HepG2 (cell line): Measurements from ENCODE around the gene IQCN. TPM values are rescaled to one million over a fixed set of nuclear protein-coding genes. Genes with fewer than 3 reads are reported as not detected.
A peak's percentile ranks its signal among the peaks of the same experiment; 100 is the strongest.

ENCODE experiments used
- ARNTL ChIP-seq: sonication (generic); formaldehyde crosslinking; IDR thresholded peaks from 2 replicates; pipeline ENCODE4 v1.4.0; 2020; ENCODE audit warnings: mild to moderate bottlenecking, missing genetic modification reagents
- ATF7 ChIP-seq, 2 experiments: fragments of 450-650 bp in 1 of 2; sonication (generic) in 1 of 2; formaldehyde crosslinking in 1 of 2; IDR thresholded peaks; 2 replicates each; pipeline versions ENCODE4 v1.4.0 to v1.6.1; 2016 to 2020; ENCODE audit warnings: antibody characterized with exemption in 1 of 2, mild to moderate bottlenecking in 1 of 2, missing genetic modification reagents in 1 of 2
- ELF1 ChIP-seq: sonication (generic); formaldehyde crosslinking; IDR thresholded peaks from 2 replicates; pipeline ENCODE4 v1.4.0; 2020; ENCODE audit warnings: missing genetic modification reagents
- FOXC1 ChIP-seq: sonication (generic); formaldehyde crosslinking; IDR thresholded peaks from 2 replicates; pipeline ENCODE4 v1.8.0; 2022; ENCODE audit warnings: mild to moderate bottlenecking, missing genetic modification reagents, borderline replicate concordance
- KLF12 ChIP-seq: sonication (generic); formaldehyde crosslinking; IDR thresholded peaks from 2 replicates; pipeline ENCODE4 v1.4.0; 2020; ENCODE audit warnings: missing genetic modification reagents, borderline replicate concordance
- SMARCE1 ChIP-seq: fragments of 450-650 bp; IDR thresholded peaks from 2 replicates; pipeline ENCODE4 v1.6.1; 2017; ENCODE audit warnings: borderline replicate concordance
- ZNF543 ChIP-seq: sonication (generic); formaldehyde crosslinking; IDR thresholded peaks from 2 replicates; pipeline ENCODE4 v1.4.0; 2020; ENCODE audit warnings: mild to moderate bottlenecking, missing genetic modification reagents
- ZNF589 ChIP-seq: sonication (generic); formaldehyde crosslinking; conservative IDR thresholded peaks from 2 replicates; pipeline ENCODE4 v1.8.0; 2022; ENCODE audit warnings: mild to moderate bottlenecking, moderate library complexity, missing genetic modification reagents
- polyA plus RNA-seq, 8 experiments: library from polyadenylated mRNA; depleted of rRNA in 3 of 8; stranded (reverse) in 7 of 8; unstranded in 1 of 8; fragments of >200 nt; fragmentation: Illumina TruSeq in 4 of 8; extraction: Trizol in 4 of 8; gene quantifications; 2 replicates each; pipeline versions ENCODE4 v1.2.1 to v1.2.3, GENCODE V29; 2011 to 2016; ENCODE audit warnings: low read depth in 4 of 8, missing spikeins in 1 of 8, mixed read lengths in 1 of 8; ENCODE audit not compliant: insufficient read depth in 1 of 8
- total RNA-seq, 5 experiments: library from RNA; depleted of rRNA; stranded (reverse); fragments of >200 nt; fragmentation: Illumina TruSeq; extraction: Trizol; gene quantifications; 2 replicates each; pipeline ENCODE4 v1.2.3, GENCODE V29; 2016; ENCODE audit warnings: low read depth in 1 of 5
- TF ChIP-seq, protein P1 (sequence below): sonication (generic); formaldehyde crosslinking; IDR thresholded peaks from 2 replicates; pipeline ENCODE4 v1.4.0; 2020; ENCODE audit warnings: missing genetic modification reagents
- TF ChIP-seq, protein P2 (sequence below): sonication (generic); formaldehyde crosslinking; IDR thresholded peaks from 2 replicates; pipeline ENCODE4 v1.5.0; 2020; ENCODE audit warnings: missing genetic modification reagents
- TF ChIP-seq, protein P3 (sequence below): sonication (generic); formaldehyde crosslinking; IDR thresholded peaks from 2 replicates; pipeline ENCODE4 v1.8.0; 2022; ENCODE audit warnings: missing genetic modification reagents, mild to moderate bottlenecking, moderate library complexity, borderline replicate concordance
- TF ChIP-seq, protein P4 (sequence below): sonication (generic); formaldehyde crosslinking; IDR thresholded peaks from 2 replicates; pipeline ENCODE4 v1.4.0; 2020; ENCODE audit warnings: missing genetic modification reagents
- TF ChIP-seq, protein P5 (sequence below): sonication (generic); formaldehyde crosslinking; IDR thresholded peaks from 2 replicates; pipeline ENCODE4 v1.5.1; 2020; ENCODE audit warnings: mild to moderate bottlenecking, missing genetic modification reagents, borderline replicate concordance

IQCN gene
- total and polyA plus RNA-seq, 2 of the 13 experiments (the other 11 are each of a cell fraction or from before 2014, with no cell fraction given), result 0.04 to 0.18 TPM

DNA sequence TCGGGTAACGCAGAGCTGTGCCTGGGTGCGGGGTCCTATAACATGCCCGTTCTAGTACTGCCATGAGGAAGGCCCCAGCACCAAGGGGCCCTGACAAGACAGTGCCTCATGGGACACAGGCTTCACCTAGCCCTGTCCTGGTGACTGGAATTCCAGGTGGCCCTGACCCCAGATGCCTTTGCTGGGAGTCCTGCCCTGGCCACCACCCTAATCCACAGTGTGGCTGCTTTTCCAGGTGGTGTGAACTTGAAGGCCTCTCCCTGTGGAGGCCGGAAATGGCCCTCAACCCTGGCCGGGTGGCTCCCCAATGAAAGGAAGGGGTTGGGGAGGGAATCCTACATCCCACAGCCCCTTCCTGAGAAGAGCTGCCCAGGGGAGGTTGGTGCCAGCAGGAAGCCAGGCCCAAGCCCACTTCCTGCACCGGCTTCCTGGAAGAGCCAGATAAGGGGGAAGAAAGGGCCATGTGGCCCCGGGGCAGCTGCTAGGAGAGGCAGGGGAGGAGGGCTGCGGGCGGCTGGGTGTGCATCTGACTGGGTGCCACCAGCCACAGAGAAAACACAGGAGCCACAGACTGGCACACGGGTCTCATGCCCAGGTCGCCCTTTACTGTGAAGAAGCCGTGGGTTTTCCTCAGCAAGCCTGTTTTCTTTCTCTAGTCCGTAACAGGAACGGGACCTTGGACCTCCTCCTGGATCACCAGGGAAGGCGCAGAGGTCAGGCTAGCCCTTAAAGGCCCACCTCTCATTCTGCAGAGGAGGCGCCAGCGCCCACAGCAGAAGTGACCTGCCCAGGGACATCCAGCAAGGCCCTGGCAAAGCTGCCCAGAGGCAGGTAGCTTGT is 43.9 kb upstream of the IQCN start (continued):
- TF ChIP-seq ELF1 (CRISPR knock-in tag) (peak; percentile 77), KLF12 (CRISPR knock-in tag) (no peak), SMARCE1 (no peak), ZNF543 (CRISPR knock-in tag) (no peak), ARNTL (CRISPR knock-in tag) (no peak), ATF7 (IDR thresholded peaks at IDR 0.05) (no peak), ATF7 (CRISPR knock-in tag; IDR thresholded peaks at IDR 0.05) (peak; percentile 62; the same call in 1 of the 2 replicates), FOXC1 (CRISPR knock-in tag) (no peak), ZNF589 (CRISPR knock-in tag) (no peak)
- TF ChIP-seq, protein P1, sequence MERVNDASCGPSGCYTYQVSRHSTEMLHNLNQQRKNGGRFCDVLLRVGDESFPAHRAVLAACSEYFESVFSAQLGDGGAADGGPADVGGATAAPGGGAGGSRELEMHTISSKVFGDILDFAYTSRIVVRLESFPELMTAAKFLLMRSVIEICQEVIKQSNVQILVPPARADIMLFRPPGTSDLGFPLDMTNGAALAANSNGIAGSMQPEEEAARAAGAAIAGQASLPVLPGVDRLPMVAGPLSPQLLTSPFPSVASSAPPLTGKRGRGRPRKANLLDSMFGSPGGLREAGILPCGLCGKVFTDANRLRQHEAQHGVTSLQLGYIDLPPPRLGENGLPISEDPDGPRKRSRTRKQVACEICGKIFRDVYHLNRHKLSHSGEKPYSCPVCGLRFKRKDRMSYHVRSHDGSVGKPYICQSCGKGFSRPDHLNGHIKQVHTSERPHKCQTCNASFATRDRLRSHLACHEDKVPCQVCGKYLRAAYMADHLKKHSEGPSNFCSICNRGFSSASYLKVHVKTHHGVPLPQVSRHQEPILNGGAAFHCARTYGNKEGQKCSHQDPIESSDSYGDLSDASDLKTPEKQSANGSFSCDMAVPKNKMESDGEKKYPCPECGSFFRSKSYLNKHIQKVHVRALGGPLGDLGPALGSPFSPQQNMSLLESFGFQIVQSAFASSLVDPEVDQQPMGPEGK, result peak; percentile 80
- TF ChIP-seq, protein P2, sequence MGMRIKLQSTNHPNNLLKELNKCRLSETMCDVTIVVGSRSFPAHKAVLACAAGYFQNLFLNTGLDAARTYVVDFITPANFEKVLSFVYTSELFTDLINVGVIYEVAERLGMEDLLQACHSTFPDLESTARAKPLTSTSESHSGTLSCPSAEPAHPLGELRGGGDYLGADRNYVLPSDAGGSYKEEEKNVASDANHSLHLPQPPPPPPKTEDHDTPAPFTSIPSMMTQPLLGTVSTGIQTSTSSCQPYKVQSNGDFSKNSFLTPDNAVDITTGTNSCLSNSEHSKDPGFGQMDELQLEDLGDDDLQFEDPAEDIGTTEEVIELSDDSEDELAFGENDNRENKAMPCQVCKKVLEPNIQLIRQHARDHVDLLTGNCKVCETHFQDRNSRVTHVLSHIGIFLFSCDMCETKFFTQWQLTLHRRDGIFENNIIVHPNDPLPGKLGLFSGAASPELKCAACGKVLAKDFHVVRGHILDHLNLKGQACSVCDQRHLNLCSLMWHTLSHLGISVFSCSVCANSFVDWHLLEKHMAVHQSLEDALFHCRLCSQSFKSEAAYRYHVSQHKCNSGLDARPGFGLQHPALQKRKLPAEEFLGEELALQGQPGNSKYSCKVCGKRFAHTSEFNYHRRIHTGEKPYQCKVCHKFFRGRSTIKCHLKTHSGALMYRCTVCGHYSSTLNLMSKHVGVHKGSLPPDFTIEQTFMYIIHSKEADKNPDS (CRISPR knock-in tag), result no peak
- TF ChIP-seq, protein P3, sequence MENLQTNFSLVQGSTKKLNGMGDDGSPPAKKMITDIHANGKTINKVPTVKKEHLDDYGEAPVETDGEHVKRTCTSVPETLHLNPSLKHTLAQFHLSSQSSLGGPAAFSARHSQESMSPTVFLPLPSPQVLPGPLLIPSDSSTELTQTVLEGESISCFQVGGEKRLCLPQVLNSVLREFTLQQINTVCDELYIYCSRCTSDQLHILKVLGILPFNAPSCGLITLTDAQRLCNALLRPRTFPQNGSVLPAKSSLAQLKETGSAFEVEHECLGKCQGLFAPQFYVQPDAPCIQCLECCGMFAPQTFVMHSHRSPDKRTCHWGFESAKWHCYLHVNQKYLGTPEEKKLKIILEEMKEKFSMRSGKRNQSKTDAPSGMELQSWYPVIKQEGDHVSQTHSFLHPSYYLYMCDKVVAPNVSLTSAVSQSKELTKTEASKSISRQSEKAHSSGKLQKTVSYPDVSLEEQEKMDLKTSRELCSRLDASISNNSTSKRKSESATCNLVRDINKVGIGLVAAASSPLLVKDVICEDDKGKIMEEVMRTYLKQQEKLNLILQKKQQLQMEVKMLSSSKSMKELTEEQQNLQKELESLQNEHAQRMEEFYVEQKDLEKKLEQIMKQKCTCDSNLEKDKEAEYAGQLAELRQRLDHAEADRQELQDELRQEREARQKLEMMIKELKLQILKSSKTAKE (CRISPR knock-in tag), result peak; percentile 72
- TF ChIP-seq, protein P4, sequence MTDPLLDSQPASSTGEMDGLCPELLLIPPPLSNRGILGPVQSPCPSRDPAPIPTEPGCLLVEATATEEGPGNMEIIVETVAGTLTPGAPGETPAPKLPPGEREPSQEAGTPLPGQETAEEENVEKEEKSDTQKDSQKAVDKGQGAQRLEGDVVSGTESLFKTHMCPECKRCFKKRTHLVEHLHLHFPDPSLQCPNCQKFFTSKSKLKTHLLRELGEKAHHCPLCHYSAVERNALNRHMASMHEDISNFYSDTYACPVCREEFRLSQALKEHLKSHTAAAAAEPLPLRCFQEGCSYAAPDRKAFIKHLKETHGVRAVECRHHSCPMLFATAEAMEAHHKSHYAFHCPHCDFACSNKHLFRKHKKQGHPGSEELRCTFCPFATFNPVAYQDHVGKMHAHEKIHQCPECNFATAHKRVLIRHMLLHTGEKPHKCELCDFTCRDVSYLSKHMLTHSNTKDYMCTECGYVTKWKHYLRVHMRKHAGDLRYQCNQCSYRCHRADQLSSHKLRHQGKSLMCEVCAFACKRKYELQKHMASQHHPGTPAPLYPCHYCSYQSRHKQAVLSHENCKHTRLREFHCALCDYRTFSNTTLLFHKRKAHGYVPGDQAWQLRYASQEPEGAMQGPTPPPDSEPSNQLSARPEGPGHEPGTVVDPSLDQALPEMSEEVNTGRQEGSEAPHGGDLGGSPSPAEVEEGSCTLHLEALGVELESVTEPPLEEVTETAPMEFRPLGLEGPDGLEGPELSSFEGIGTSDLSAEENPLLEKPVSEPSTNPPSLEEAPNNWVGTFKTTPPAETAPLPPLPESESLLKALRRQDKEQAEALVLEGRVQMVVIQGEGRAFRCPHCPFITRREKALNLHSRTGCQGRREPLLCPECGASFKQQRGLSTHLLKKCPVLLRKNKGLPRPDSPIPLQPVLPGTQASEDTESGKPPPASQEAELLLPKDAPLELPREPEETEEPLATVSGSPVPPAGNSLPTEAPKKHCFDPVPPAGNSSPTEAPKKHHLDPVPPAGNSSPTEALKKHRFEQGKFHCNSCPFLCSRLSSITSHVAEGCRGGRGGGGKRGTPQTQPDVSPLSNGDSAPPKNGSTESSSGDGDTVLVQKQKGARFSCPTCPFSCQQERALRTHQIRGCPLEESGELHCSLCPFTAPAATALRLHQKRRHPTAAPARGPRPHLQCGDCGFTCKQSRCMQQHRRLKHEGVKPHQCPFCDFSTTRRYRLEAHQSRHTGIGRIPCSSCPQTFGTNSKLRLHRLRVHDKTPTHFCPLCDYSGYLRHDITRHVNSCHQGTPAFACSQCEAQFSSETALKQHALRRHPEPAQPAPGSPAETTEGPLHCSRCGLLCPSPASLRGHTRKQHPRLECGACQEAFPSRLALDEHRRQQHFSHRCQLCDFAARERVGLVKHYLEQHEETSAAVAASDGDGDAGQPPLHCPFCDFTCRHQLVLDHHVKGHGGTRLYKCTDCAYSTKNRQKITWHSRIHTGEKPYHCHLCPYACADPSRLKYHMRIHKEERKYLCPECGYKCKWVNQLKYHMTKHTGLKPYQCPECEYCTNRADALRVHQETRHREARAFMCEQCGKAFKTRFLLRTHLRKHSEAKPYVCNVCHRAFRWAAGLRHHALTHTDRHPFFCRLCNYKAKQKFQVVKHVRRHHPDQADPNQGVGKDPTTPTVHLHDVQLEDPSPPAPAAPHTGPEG (CRISPR knock-in tag), result peak; percentile 49; the same call in 1 of the 2 replicates
- TF ChIP-seq, protein P5, sequence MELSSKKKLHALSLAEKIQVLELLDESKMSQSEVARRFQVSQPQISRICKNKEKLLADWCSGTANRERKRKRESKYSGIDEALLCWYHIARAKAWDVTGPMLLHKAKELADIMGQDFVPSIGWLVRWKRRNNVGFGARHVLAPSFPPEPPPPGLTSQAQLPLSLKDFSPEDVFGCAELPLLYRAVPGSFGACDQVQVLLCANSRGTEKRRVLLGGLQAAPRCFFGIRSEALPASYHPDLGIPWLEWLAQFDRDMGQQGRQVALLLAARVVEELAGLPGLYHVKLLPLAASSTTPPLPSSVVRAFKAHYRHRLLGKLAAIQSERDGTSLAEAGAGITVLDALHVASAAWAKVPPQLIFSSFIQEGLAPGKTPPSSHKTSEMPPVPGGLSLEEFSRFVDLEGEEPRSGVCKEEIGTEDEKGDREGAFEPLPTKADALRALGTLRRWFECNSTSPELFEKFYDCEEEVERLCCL, result no peak
